Osteocyte (in vitro differentiated cells): ENCODE data around the gene CYP26B1. TPM values are rescaled to one million over a fixed set of nuclear protein-coding genes. Genes with fewer than 3 reads are reported as not detected.
A peak's percentile ranks its signal among the peaks of the same experiment; 100 is the strongest.

Experiments
- DNase-seq: peaks from one replicate; pipeline ENCODE4 v3.0.0; 2021; ENCODE audit warnings: mixed read lengths; ENCODE audit not compliant: unreplicated experiment; ENCODE audit errors: extremely low spot score
- H3K27ac Mint-ChIP-seq: one replicate; pipeline ENCODE4 v1.8.0; 2021; ENCODE audit warnings: mild to moderate bottlenecking, mixed read lengths; ENCODE audit not compliant: unreplicated experiment
- H3K27me3 Mint-ChIP-seq: one replicate; pipeline ENCODE4 v1.8.0; 2021; ENCODE audit warnings: mixed read lengths; ENCODE audit not compliant: unreplicated experiment
- H3K36me3 Mint-ChIP-seq: one replicate; pipeline ENCODE4 v1.8.0; 2021; ENCODE audit warnings: mixed read lengths; ENCODE audit not compliant: unreplicated experiment
- H3K4me1 Mint-ChIP-seq: one replicate; pipeline ENCODE4 v1.8.0; 2021; ENCODE audit warnings: mixed read lengths; ENCODE audit not compliant: unreplicated experiment
- H3K4me3 Mint-ChIP-seq: one replicate; pipeline ENCODE4 v1.8.0; 2021; ENCODE audit warnings: mild to moderate bottlenecking, moderate library complexity, mixed read lengths; ENCODE audit not compliant: unreplicated experiment
- H3K9me3 Mint-ChIP-seq: one replicate; pipeline ENCODE4 v1.8.0; 2021; ENCODE audit warnings: mixed read lengths; ENCODE audit not compliant: unreplicated experiment
- total RNA-seq: library from RNA; stranded (reverse); gene quantifications from 2 replicates; pipeline ENCODE4 v1.2.1, GENCODE V29; 2021
- TF ChIP-seq, protein P1 (sequence below): fragments of 200-600 bp; sonication (generic); IDR thresholded peaks from 2 replicates; pipeline ENCODE4 v1.5.0; 2021; ENCODE audit warnings: antibody characterized with exemption, mild to moderate bottlenecking, moderate library complexity

The CYP26B1 gene
- total RNA-seq, 1 donor from 2014 or later = 1.3 TPM

DNA sequence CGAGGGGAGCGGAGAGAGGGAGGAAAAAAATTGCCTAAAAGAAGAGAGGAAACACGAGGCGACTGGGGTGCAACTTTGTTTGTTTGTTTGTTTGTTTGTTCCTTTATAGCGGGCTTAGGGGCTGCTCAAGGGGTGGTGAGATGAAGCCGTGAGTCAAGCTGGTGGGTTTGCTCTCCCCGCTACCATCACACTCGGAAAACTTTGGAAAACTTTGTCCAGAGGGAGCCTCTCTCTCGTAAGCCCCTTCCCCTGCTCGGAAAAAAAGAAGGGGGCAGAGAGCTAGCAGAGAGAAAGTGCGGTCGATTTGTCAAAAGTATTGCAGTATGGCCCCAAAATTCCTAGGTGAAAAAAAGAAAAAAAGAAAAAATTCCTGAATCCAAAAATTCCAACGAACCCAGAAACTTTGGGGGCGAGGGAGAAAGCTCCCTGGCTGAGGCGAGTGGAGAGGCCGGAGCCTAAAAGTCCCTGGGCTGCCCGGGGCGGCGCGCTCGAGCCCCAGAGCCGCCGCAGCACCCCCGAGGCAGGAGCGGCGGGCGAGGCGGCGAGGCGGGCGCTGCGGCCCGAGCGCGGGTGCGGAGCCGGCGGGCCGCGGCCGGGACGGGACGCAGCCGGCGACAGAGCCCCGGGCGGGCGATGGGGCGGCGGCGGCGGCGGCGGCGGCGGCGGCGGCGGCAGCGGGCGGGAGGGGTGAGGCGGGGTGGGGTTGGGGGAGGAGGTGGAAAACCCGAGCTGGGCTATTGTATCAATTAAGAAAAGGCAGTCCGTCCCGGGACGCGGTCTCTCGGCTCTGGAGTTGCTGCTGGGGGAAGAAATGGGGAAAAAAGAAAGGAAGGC is 558 bp upstream of the CYP26B1 start:
- Mint-ChIP-seq H3K27me3 (peaks cover 63% of the 10 kb centered on the region), H3K4me3 (peak overlapping the region; percentile 81), H3K36me3 (peaks cover 3% of the 10 kb centered on the region), H3K27ac (no peak overlapping the region), H3K9me3 (no peaks in the 10 kb centered on the region), H3K4me1 (peaks cover 51% of the 10 kb centered on the region)
- TF ChIP-seq, protein P1, sequence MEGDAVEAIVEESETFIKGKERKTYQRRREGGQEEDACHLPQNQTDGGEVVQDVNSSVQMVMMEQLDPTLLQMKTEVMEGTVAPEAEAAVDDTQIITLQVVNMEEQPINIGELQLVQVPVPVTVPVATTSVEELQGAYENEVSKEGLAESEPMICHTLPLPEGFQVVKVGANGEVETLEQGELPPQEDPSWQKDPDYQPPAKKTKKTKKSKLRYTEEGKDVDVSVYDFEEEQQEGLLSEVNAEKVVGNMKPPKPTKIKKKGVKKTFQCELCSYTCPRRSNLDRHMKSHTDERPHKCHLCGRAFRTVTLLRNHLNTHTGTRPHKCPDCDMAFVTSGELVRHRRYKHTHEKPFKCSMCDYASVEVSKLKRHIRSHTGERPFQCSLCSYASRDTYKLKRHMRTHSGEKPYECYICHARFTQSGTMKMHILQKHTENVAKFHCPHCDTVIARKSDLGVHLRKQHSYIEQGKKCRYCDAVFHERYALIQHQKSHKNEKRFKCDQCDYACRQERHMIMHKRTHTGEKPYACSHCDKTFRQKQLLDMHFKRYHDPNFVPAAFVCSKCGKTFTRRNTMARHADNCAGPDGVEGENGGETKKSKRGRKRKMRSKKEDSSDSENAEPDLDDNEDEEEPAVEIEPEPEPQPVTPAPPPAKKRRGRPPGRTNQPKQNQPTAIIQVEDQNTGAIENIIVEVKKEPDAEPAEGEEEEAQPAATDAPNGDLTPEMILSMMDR = no peak
- DNase-seq = no peak

DNA sequence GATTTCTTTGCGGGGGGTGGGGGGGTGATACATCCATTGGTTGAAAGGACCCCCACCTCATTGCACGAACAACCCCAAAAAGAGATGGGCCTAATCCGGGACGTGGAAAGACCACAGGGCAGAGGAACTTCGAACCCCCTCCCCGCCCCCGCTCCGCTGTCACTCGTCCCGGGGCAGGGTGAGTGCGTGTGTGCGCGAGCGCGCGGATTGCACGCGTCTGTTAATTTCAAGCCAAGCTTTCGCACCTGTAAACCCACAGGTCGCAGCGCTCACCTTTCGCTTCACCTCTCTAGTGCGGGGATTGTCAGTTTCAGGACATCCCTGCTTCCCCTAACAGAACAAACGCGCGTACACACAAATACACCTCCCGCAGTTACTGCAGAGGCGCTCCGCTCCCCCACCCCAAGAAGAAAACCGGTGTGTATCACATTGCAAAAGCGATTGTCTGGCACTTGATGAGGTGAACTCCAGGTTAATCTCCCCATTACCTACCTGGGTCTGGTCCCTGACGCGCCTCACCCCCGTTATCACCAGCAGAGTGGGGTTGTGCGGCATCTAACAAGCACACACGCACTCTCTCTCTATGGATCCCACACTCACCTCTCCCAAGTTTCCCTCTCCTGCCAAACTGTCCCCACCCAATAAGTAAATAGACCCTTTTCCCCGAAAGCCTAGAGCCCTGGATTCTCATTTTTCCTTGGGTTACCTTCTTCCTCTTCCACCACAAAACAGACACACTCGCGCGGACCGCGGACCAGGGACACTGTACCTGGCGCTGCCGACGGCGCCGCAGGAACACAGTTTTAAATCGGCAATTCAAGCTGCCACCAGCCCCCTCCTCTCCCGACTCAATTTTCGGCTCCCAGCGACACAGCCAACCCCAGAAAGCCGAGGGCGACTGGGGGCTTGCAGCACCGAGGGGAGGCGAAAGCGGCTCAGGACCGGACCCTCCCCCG is 1.0 kb downstream of the CYP26B1 start:
- DNase-seq = peak; percentile 80
- Mint-ChIP-seq H3K4me1 (peaks cover 54% of the 10 kb centered on the region), H3K4me3 (peak overlapping the region; percentile 59), H3K27me3 (peaks cover 56% of the 10 kb centered on the region), H3K27ac (no peak overlapping the region), H3K36me3 (peaks cover 3% of the 10 kb centered on the region), H3K9me3 (no peaks in the 10 kb centered on the region)
- TF ChIP-seq, protein P1 = no peak

DNA sequence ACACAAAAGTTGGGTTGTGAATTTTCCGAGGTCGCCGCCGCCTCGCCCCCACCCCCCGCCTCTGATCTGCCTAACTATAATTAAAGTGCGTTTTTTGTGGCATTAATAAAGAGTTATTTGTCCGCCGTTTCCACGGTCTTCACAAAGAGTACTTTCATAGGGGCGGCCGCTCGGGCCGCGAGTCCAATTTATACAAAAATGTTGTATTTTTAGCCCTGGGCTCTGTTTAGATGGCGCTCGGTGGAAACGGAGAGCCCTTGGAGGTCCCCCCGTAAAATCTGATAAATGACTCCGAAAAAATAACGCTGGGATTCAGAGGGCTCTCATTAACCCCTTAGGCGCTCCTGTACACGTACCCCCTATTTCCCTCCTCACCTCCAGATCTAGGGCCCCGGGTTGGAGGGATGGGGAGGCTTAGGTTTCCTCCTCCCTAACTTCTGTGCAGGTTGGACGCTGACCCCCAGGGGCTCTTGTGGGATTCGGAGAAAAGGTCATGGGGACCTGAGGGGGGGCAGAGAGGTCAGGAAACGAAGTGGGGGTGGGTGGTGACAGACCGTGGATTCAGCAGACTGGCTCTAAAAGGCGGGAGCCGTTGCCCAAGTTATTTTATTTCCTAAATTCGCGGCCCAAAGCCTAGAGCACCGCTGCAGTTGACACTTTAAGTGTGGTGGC is 1.9 kb downstream of the CYP26B1 start:
- DNase-seq = peak; percentile 56
- TF ChIP-seq, protein P1 = no peak
- peaks cover 3% of the 10 kb centered on the region for H3K36me3 Mint-ChIP-seq
- H3K27me3 Mint-ChIP-seq = peaks cover 50% of the 10 kb centered on the region
- peaks cover 54% of the 10 kb centered on the region for H3K4me1 Mint-ChIP-seq
- H3K4me3 Mint-ChIP-seq = peak overlapping the region; percentile 74
- peak overlapping the region; percentile 31 for H3K27ac Mint-ChIP-seq
- H3K9me3 Mint-ChIP-seq = no peaks in the 10 kb centered on the region

DNA sequence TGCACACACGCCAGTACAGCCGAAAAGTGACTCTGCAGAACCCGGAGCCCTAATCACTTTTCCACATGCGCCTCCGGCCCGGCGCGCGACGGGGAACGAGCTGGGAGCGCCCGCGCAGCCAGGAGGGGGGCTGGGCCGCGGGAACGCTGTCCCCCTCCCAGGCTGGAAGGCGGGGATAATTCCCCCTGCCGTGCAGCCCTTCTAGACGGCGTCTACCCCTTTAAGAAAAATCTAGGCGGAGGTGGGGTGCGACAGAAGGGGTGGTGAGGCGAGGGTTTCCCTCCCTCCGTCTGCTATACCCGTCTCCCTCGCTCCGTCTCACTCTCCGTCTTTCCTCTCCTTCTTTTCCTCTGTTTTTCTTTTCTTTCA is 2.4 kb downstream of the CYP26B1 start:
- TF ChIP-seq, protein P1 = no peak

More for the DNA sequence above, 2.4 kb downstream of the CYP26B1 start:
- Mint-ChIP-seq H3K27ac (peak overlapping the region; percentile 31), H3K4me3 (peak overlapping the region; percentile 74), H3K27me3 (peaks cover 47% of the 10 kb centered on the region), H3K4me1 (peaks cover 54% of the 10 kb centered on the region), H3K9me3 (no peaks in the 10 kb centered on the region), H3K36me3 (peaks cover 3% of the 10 kb centered on the region)
- DNase-seq = peak; percentile 78
